Mammary epithelial cell (primary cell): ENCODE data around the gene NAGPA.

Source experiments
- EZH2 ChIP-seq: IDR thresholded peaks from 2 replicates; pipeline ENCODE4 v1.6.1; 2012; ENCODE audit warnings: low read length, inconsistent platforms, borderline replicate concordance
- TF ChIP-seq, protein P1 (sequence below), 2 donors: IDR thresholded peaks in 1 of 2; conservative IDR thresholded peaks in 1 of 2; 2 replicates each; pipeline ENCODE4 v1.5.1; 2011 to 2012; ENCODE audit warnings: inconsistent platforms in 2 of 2, low read length in 2 of 2, mild to moderate bottlenecking in 2 of 2, control low read depth in 1 of 2, low read depth in 1 of 2; ENCODE audit not compliant: insufficient read depth in 1 of 2; ENCODE audit errors: extremely low read depth in 1 of 2

- TF ChIP-seq, protein P1, sequence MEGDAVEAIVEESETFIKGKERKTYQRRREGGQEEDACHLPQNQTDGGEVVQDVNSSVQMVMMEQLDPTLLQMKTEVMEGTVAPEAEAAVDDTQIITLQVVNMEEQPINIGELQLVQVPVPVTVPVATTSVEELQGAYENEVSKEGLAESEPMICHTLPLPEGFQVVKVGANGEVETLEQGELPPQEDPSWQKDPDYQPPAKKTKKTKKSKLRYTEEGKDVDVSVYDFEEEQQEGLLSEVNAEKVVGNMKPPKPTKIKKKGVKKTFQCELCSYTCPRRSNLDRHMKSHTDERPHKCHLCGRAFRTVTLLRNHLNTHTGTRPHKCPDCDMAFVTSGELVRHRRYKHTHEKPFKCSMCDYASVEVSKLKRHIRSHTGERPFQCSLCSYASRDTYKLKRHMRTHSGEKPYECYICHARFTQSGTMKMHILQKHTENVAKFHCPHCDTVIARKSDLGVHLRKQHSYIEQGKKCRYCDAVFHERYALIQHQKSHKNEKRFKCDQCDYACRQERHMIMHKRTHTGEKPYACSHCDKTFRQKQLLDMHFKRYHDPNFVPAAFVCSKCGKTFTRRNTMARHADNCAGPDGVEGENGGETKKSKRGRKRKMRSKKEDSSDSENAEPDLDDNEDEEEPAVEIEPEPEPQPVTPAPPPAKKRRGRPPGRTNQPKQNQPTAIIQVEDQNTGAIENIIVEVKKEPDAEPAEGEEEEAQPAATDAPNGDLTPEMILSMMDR (conservative IDR thresholded peaks at IDR 0.05 in 1 of 2, IDR thresholded peaks at IDR 0.05 in 1 of 2; ENCODE audit: extremely low read depth in 1 of 2, insufficient read depth in 1 of 2, low read depth in 1 of 2, low read length in 2 of 2) = no peak
- TF ChIP-seq EZH2 = no peak
Observed at GRCh38 chr16:5015887-5016286, 17.8 kb downstream of the NAGPA start.
